ENCODE results near the gene ZNF658.
"Not testable (repeated sequence)": the region's sequence is repeated elsewhere in the genome, so short reads cannot be mapped to it uniquely, and the experiment has no call there.

The ZNF658 gene

DNA sequence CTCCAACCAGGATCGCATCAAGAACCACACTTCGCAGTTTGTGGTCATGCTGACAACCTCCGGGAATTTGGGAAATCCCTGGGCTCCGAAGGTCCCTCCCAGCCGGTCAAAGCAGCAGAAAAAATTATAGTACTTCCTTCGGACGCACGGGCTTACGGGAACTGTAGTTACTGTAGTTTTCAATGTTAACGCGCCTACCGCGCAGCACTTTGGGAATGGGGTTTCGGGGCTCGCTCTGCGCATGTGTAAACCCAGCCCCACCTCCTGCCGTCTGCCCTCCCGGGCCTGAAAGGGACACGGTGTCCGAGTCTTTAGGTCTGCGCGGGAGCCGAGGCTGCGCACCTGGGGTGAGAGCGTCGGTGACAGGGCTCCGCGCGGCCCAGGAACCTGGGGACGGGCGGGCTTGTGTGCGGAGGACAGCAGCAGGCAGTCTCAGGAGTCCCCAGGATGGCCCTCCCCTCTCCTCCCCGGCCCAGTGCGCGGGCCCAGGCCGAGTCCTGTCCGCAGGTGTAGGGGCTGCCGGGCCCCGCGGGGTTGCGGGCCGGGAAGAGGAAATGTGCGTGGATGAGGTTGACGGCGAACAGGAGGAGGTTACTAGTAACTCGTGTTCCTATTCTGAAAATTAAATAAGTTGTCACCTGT lies at the start of gene ZNF658:
Gene ZNF658 (plus strand): TSS at position 236 of the 642 bp plus-strand sequence. CDS start 2,837 bp downstream, outside the sequence.
- in situ Hi-C loops (cut with MboI; ENCODE audit: low sequenced_read_pairs) = not testable (repeated sequence)

DNA sequence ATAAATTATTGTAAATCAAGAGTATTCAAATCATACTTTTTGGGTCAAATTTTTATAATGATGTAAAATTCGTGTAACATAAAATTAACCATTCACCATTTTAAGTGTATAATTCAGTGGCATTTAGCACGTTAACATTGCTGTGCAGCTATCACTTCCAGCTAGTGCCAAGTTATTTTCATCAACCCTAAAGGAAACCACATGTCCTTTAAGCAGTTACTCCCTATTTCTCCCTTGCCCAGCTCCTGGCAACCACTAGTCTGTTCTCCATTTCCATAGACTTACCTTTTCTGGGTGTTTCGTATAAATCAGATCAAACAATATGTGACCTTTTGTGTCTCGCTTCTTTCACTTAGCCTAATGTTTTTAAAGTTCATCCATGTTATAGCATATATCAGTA lies 38.8 kb upstream of the ZNF658 start:
- in situ Hi-C loops (cut with MboI; ENCODE audit: low sequenced_read_pairs) = not testable (repeated sequence)

DNA sequence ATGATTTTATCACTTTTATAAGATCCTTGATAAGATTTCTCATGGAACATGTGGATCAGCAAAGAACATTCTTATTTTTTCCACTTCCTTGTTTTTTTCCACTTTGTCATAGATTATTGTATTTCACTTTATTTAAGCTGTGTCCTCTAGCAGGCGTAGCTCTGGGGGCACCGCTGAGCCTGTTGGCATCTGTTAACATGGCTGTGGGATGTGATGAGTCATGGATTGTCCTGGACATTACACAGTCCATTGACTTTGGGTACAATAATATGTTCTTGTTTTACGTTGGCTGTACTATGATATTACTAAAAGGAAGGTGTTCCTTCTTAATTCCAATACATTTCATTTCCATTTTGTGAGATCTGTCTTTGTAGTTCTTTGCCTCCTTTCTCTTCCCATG lies 31.9 kb upstream of the ZNF658 start:
- in situ Hi-C loops (cut with MboI; ENCODE audit: low sequenced_read_pairs) = not testable (repeated sequence)

DNA sequence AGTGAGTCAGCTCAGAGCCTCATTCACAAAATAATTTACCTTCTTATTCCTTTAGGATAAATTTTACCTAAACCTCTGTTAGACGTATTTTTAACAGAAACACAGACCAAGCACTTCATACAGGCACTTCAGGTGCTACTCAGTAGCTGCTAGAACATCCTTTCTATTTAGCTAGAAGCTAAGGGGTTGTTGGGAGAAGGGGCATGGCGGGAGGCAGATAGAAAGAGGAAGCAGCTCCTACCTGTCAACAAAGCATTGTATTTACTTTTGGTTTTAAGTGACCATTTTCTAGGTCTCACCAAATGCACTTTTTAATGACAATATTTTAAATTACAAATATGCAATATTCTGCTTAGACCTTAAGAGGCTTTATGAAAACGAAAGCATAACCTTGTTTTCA lies 19.9 kb upstream of the ZNF658 start:
- in situ Hi-C loops (cut with MboI; ENCODE audit: low sequenced_read_pairs) = not testable (repeated sequence)

DNA sequence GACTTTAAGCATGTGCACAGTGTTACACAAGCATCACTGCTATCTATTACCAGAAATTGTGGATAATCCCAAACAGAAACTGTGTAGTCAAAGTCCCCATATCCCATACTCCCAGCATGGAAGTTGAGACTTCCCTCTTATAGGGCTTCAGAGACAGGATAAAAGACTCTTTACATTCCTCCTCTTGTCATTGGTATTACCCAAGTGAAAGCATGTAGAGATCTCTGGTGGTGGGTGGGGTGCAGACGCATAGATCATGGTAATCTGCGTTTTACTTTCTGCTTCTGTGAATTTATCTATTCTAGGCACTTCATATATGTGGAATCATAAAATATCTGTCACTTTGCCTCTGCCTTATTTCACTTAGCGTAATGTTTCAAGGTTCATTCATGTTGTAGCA lies 18.7 kb upstream of the ZNF658 start:
- in situ Hi-C loops (cut with MboI; ENCODE audit: low sequenced_read_pairs) = not testable (repeated sequence)

DNA sequence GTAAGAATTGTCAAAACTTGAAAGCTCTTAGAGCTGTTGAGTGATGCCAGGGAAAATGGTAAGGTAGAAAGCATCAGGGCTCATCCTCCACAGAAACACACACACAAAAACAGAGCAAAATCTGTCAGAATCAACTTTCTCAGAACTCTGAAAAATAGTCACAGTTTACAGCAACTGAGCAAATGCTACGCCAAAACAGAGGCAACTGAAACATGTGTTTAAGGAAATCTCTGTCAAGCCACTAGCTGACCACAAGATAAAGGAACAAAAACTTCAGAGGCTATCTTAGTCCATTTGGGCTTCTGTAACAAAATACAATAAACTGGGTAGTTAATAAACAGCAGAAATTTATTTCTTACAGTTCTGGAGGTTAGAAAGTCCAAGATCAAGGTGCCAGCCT lies 10.2 kb upstream of the ZNF658 start:
- in situ Hi-C loops (cut with MboI; ENCODE audit: low sequenced_read_pairs) = not testable (repeated sequence)

DNA sequence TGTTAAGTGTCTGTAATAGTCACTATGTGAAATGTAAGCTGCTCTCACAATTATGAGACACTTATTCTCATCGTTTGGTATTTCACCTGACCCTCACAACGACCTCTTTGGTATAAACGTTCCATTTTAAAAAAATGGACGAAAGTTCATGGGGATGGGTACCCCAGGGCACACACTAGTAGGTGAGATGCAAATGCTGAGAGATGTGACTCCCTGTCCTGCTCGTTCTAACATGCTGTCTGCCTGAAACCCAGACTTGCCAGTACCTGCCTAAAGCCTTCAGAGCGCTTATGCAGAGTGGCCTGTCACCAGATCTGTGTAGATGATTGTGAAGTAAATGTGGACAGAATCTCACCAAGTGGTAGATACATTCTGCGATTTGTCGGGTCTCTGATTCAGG lies 616 bp downstream of the ZNF658 start:
- in situ Hi-C loops (cut with MboI; ENCODE audit: low sequenced_read_pairs) = not testable (repeated sequence)

DNA sequence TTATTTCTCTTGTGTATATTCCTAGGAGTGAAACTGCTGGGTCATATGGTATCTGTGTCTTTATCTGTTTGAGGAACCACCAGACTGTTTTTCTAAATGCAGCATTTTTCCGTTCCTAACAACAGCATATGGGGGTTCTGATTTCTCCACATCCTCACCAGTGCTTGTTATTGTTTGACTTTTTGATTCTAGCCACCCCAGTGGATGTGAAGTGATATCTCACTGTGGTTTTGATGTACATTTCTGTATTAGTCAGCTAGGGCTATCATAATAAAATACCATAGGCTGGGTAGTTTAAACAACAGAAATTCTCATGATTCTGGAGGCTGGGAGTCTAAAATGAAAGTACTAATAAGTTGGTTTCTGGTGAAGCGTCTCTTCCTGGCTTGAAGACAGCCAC lies 9.0 kb downstream of the ZNF658 start:
- in situ Hi-C loops (cut with MboI; ENCODE audit: low sequenced_read_pairs) = not testable (repeated sequence)

DNA sequence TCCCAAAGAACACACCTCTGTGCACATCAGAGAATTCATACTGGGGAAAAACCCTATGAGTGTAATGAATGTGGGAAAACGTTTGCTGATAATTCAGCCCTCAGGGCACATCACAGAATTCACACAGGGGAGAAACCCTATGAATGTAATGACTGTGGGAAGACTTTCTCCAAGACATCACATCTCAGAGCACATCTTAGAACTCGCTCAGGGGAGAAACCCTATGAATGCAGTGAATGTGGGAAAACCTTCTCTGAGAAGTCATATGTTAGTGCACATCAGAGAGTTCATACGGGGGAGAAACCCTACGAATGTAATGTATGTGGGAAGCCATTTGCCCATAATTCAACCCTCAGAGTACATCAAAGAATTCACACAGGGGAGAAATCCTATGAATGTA lies 19.5 kb downstream of the ZNF658 start:
- in situ Hi-C loops (cut with MboI; ENCODE audit: low sequenced_read_pairs) = not testable (repeated sequence)

DNA sequence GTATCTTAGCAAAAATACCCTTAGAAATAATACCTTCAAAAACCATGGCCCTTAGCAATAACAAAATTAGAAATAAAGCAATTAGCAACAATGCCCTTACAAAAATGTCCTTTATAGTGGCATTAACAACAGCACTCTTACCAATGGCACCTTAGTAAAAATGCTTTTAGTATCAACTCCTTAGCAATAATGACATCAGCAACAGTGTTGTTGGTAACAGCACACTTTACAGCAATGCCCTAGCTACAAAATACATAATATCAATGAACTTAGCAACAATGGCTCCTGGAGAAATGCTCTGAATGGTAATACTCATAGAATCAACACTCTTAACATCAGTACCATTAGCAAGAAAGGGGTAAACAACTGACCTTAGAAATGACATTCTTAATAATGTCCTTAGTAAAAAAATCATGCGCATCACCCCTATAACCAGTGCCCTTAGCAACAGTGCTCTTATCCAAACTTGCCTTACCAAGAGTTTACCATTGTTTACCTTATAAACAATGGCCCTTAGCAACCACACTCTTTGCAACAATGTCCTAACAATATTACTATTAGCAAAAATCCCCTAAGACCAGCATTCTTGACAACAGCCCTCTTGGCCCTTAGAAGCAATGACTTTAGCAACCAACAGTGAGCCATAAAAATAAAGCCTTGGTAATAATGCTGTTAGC lies 35.8 kb downstream of the ZNF658 start:
- in situ Hi-C loops (cut with MboI; ENCODE audit: low sequenced_read_pairs) = not testable (repeated sequence)

DNA sequence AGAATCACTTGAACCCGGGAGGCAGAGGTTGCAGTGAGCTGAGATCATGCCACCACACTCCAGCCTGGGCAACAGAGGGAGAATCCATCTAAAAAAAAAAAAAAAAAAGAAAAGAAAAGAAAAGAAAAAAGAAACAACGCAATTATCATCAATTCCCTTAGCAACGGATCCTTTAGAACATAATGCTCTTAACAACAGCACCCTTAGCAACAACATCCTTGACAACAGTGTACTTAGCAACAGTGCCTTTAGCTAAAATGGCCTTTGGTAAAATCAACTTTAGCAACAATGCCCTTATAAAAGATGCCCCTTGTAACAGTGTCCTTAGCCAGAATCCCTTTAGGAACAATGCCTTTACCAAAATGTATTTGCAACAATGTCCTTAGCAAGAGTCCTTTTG lies 37.1 kb downstream of the ZNF658 start:
- in situ Hi-C loops (cut with MboI; ENCODE audit: low sequenced_read_pairs) = not testable (repeated sequence)

DNA sequence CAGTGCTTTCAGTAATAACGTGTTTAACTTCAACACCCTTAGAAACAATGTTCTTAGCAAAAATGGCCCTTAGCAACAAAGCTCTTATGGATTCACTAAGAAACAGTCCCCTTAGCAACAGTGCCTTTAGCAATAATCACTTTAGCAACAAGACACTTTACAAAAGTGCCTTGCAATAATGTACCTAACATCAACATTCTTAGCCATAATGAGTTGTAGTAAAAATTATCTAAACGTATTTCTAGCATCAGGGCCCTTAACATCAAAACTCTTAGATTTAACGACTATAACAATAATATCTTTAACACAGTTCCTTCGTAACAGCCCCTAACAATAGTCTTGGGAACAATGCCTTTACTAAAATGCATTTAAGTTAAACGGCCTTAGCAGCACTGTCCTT lies 37.8 kb downstream of the ZNF658 start:
- in situ Hi-C loops (cut with MboI; ENCODE audit: low sequenced_read_pairs) = not testable (repeated sequence)

DNA sequence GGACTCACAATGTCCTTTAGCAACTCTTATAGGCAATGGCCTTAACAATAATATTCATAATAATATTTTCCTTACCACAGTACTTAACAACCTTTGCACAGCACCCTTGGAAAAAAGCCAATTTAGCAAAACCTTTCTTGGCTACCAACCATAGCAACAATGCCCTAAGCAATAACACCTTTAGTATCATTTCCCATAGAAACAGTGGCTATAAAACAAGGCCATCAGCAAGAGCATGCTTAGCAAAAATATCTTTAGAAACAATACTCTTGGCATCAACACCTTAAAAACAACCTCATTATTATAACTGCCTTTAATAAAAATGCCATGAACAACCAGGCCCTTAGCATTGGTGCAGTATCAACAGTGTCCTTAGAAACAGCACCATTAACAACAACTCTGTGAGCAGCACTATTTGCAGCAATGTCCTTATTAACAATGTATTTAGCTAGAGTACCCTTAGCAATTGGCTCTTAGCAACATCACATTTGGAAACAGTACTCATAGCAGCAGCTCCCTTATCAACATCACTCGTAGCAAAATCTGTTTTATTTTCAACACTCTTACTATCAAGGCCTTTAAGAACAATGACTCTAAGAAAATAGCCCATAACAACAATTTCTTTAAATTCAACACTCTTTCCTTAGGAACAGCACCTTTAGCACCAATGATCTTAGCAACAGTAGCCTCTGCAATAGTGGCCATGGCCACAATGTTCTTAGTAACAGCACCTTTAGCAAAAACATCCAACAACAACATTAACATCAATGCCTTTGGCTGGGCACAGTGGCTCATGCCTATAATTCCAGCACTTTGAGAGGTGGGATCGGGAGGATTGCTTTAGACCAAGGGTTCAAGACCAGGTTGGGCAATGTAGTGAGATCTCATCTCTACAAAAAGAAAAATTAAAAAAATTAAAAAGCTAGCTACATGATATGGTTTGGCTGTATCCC lies 39.6 kb downstream of the ZNF658 start:
- in situ Hi-C loops (cut with MboI; ENCODE audit: low sequenced_read_pairs) = not testable (repeated sequence)

DNA sequence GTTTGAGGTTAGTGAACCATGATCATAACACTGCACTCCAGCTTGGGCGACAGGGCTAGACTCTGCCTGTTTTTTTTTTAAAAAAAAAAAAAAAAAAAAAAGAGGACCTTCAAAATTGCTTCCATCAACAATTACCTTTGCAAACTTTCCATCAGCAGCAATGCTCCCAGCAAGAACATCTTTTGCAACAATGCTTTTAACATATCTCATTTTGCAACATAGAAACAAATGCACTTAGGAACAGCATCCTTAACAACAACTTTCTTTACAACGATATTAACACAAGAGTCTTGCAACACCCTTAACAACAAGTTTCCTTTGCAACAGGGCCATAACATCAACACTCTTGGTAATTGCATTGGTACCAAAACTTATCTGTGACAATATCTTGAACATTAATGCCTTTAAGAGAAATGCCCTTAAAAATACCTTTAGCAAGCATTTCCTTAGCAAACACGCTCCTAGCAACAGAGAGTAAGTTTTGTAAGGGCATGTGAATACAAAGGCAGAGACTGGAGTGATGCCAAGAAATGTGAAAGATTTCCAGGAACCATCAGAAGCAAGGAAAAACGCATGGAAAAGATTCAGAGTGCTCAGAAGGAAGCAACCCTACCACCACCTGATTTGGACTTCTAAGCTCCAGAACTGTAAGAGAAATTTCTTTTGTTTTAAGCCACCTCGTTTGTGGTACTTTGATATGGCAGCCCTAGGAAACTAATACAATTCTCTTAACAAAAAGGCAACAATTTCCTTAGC lies 42.1 kb downstream of the ZNF658 start:
- in situ Hi-C loops (cut with MboI; ENCODE audit: low sequenced_read_pairs) = not testable (repeated sequence)

DNA sequence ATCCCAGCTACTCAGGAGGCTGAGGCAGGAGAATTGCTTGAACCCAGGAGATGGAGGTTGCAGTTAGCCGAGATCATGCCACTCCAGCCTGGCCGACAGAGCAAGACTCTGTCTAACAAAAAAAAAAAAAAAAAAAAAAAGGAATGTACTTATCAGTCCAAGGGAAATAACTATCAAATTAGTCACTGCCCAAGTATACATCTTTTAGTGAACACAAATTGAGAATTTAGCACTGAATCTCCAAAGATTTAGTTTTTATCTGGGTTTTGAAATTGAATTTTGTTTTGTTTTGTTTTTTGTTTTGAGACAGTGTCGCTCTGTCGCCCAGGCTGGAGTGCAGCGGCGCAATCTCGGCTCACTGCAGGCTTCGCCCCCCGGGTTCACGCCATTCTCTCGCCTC lies 52.1 kb downstream of the ZNF658 start:
- in situ Hi-C loops (cut with MboI; ENCODE audit: low sequenced_read_pairs) = not testable (repeated sequence)

Data from HL-60/S4 (cell line).